Embryonic facial prominence (tissue), 1 donor: ENCODE results near the gene TTI1.

Experiments
- DNase-seq: peaks from one replicate; pipeline ENCODE4 v3.0.0-alpha.2; 2016; ENCODE audit errors: extremely low spot score

Gene TTI1

GRCh38 chr20:37988306-37988954 lies 44.8 kb downstream of the TTI1 start:
- DNase-seq = no peak

DNA sequence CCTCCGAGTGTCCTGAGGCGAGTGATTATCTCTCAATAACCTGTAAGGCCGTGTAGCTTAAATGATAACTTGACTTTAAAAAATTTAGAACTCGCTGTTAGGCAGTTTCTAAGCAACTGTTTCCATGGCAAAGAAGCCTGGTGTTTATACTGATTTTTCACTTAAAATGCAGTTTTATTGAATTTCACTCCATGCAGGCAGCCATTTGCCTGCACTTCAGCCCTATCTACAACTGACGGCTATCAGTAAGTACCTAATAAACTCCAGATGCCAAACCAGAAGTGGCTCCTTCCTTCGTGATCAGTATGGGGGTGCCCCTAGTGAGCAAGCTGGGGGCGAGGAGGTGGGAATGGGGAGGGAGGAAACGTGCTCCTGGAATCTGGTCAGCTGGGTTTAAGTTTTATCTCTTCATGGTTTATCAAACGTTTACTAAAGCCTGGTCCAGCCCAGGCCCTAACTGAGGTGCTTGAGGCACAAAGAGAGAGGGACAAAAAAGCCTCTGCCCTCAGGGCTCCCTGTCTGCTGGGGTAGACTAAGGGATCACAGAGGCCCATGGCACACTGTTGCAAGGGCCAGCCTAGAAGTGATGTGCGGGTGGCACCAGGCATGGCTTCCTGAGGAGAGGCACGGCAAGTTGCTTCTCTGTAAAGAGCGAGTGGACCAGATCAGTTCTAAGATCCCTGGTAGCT lies 45.5 kb downstream of the TTI1 start:
- DNase-seq = no peak

DNA sequence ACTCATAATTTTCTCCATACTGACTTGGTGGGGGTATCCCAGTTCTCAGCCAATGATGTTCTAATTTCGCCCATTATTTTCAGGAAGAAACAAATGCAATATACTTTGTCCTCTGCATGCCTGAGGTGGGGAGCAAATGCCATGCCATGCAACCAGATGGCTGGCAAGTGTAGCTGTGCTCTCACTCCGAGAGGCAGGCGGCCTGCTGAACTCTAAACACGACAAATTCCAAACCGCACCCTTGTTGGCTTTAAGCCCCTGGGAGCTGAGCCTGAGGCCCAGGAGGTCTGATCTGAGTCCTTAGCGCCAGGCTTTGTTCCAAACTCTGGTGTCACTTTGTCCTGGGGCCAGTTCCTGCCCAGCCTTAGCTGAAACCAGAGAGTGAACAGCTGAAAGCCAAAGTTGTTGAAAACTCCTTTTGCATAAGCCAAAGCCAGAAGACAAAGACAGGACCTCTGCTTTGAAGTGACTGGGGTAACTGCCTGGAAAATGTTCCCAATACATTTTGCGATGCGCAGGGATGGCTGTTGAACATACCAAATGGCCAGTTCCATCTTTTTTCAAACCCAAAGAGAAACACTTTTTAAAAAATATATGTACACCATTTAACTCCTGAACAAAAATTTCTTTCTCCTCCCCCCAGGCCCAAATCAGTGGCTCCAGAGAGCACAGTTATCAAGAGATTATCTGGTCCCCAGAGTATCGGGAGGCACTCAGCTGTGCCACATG lies 46.2 kb downstream of the TTI1 start:
- DNase-seq = no peak

- DNase-seq = no peak
Measured at GRCh38 chr20:37986044-37986858, 47.0 kb downstream of the TTI1 start.

- DNase-seq = no peak
Measured at GRCh38 chr20:37984018-37984785, 49.1 kb downstream of the TTI1 start.

GRCh38 chr20:37983286-37983685 lies 50.0 kb downstream of the TTI1 start:
- no peak for DNase-seq

DNA sequence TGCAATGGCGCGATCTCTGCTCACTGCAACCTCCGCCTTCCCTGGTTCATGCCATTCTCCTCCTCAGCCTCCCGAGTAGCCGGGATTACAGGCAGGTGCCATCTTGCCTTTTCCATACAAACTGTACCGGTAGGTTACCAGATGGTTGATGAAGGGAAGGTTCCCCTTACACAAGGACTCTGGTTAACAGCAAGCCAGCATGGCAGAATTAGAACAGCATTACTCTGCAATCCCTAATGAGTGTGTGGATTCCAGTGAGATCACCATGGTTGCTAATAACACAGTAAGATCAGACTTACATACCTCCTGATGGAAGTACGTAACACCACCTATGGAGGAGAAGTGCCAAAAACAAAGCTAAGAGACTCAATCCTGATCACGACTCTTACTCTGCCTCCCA lies 51.7 kb downstream of the TTI1 start:
- no peak for DNase-seq

DNA sequence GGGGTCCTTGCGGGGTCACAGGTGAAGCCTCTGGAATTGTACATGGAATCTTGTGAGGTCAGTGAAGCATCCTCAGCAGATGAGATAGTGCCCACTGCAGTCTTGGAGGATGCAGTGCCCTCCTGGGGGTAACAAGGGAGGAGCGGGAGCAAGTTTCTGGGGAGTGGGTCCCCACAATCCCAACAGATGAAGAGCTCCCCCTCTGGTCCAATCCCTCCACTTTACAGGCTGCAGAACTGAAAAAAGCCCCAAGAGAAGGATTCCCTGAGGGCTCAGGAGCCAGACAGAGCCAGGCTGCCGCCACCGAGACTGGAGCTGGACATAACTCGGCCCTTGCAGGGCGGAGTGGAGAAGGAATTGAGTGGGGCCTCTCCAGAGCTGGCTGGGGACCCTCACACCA lies 52.4 kb downstream of the TTI1 start:
- DNase-seq = no peak

- no peak for DNase-seq
Measured at GRCh38 chr20:37980383-37980782, 52.9 kb downstream of the TTI1 start.

DNA sequence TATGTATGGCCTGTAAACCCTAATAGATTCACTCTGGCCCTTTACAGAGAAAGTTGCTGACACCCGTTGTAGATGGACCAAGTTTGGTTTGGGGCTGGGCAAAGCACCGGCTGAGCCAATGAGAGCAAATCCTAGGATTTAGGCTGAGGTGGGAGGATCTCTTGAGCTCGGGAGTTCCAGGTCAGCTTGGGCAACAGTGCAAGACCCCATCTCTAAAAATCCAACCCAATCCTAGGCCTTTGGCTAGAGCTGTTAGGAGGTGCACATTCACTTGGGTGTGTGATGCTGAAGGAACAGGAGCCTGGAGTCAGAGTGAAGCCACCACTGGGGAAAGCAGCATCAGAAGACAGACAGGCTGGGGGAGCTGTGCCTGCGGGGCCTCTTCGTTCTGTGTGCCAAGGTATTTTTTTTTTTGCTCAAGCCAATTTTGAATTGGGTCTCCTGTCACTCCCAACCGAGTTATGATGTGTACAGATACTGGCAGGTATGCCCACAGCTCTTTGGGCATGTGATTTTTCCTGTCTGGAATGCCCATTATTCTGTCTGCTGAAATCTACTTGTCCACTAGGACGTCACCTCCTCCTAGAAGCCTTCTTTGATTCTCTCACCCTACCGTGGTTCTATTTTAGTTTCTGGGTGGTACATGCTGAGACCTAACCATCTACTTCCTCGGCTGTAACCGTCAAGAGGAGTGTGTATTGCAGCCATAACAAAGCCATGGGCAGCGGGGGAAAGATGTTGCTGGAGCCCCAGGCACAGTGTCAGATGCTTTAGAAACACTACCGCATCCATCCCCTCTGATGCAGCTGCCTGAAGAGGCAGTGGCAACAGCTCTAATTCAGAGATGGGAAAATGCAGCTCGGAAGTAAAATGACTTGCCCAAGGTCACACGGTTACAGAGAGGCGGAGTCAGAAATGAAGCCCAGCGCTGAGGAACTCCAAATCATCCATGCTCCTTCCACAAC lies 54.0 kb downstream of the TTI1 start:
- DNase-seq = no peak

- no peak for DNase-seq
Measured at GRCh38 chr20:37977786-37978185, 55.5 kb downstream of the TTI1 start.

DNA sequence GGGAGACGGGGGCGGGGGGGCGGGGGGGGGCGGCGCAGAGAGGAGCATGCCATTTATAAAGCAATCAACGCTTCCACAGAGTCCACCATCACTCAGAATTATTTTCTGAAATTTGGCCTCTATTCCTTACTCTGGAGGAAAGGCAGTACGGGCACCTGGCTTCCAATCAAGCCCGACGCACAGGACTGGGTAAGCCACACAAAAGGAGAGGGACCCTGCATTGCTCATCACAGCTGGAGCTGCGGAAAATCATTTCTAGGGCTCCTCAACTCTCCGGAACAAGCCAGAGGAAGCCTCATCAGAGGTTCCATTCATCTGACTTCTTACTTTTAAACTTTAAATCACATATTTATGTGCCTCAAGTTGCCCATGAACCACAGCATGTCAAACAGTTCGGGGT lies 55.9 kb downstream of the TTI1 start:
- DNase-seq = no peak

- DNase-seq = no peak
Measured at GRCh38 chr20:37976887-37977286, 56.4 kb downstream of the TTI1 start.

- DNase-seq = no peak
Measured at GRCh38 chr20:37973059-37973910, 60.0 kb downstream of the TTI1 start.

GRCh38 chr20:37972256-37973058 lies 60.8 kb downstream of the TTI1 start:
- DNase-seq = no peak

DNA sequence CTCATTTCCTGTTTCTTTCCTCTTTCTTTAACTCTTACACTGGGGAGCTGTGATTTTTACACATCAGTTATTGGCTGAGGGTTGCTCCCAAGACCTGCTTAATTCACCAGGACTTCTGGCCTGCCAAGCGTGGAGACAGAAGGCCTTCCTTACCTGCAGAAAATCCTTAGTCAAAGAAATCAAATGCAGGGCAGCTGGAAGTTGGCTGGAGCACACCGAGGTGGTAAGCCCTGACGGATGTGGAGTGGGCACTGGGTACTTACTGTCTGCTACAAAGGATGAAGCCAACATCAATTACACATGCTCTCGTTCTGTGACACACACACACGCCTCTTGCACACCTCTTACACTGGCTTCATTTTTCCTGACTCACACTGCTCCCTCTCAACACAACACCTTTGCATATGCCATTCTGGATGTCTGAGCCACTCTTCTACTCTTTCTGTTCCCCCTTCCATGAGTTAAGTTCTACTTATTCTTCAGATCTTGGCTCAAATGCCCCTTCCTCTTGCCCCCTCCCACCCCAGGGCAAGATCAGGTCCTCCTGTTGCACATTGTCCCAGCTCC lies 61.6 kb downstream of the TTI1 start:
- no peak for DNase-seq

DNA sequence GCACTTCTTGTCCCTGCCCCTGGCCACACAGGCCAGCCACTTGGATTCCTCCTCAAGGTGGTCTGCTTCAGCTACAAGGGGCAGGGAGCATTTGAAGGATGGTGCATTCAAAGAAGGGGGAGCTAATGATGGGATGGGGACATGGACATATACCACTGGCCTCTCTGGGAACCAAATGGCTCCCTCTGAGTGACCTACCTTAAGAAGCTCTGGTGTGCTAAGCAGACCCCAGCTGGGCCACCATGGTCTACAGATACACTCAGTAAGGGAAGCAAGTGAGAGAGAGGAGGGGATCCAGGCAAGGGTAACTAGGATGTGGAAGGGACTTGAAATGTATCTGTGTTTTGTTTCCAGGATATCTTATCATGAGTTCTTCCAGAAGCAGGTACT lies 62.4 kb downstream of the TTI1 start:
- no peak for DNase-seq
